CD14-positive monocyte (primary cell): ENCODE data around the gene DOCK1. TPM values are rescaled to one million over a fixed set of nuclear protein-coding genes. Genes with fewer than 3 reads are reported as not detected.

Experiments used
- DNase-seq, 3 donors: peaks; one replicate each; pipeline ENCODE4 v3.0.0-alpha.2; 2011 to 2022
- H2AFZ ChIP-seq: 2 replicates; pipeline ENCODE4 v1.6.0; 2012; ENCODE audit warnings: mild to moderate bottlenecking, low read depth, low read length, inconsistent platforms; ENCODE audit not compliant: insufficient read depth, poor library complexity, severe bottlenecking
- H3K27ac ChIP-seq, 2 donors: 1 replicate in 1 of 2; 2 replicates in 1 of 2; pipeline ENCODE4 v1.5.1; 2012 to 2013; ENCODE audit warnings: low read length in 2 of 2, control low read depth in 1 of 2, inconsistent platforms in 1 of 2, low read depth in 1 of 2, mild to moderate bottlenecking in 1 of 2
- H3K27me3 ChIP-seq, 2 donors: one replicate each; pipeline versions ENCODE4 v1.6.0 to v1.6.1; 2011 to 2013; ENCODE audit warnings: low read length in 2 of 2; ENCODE audit not compliant: control insufficient read depth in 2 of 2, insufficient read depth in 2 of 2
- H3K36me3 ChIP-seq, 2 donors: replicated peaks in 1 of 2; 1 replicate in 1 of 2; 2 replicates in 1 of 2; pipeline versions ENCODE4 v1.5.1 to v1.6.1; 2012 to 2013; ENCODE audit warnings: low read length in 2 of 2, control low read depth in 1 of 2, inconsistent platforms in 1 of 2, mild to moderate bottlenecking in 1 of 2; ENCODE audit not compliant: insufficient read depth in 2 of 2, control insufficient read depth in 1 of 2
- H3K4me1 ChIP-seq, 2 donors: 1 replicate in 1 of 2; 2 replicates in 1 of 2; pipeline versions ENCODE4 v1.5.1 to v1.6.1; 2012 to 2013; ENCODE audit warnings: low read length in 2 of 2, control low read depth in 1 of 2, inconsistent platforms in 1 of 2, mild to moderate bottlenecking in 1 of 2, moderate library complexity in 1 of 2; ENCODE audit not compliant: insufficient read depth in 2 of 2, control insufficient read depth in 1 of 2
- H3K4me2 ChIP-seq: replicated peaks from 2 replicates; pipeline ENCODE3; 2012; ENCODE audit warnings: low read length, moderate library complexity, mild to moderate bottlenecking; ENCODE audit not compliant: poor library complexity, severe bottlenecking; ENCODE audit errors: extremely low read depth
- H3K4me3 ChIP-seq, 3 experiments: fragments of 200-600 bp in 1 of 3; sonication (generic) in 1 of 3; replicated peaks in 1 of 3; 1 replicate in 2 of 3; 2 replicates in 1 of 3; pipeline ENCODE4 v1.5.1; 2011 to 2013; ENCODE audit warnings: low read length in 3 of 3, mild to moderate bottlenecking in 3 of 3, control low read depth in 2 of 3, low read depth in 2 of 3, inconsistent platforms in 1 of 3, moderate library complexity in 1 of 3
- H3K79me2 ChIP-seq: 2 replicates; pipeline ENCODE4 v1.6.0; 2012; ENCODE audit warnings: mild to moderate bottlenecking, control low read depth, inconsistent platforms, low read length, moderate library complexity; ENCODE audit not compliant: insufficient read depth
- H3K9ac ChIP-seq: 2 replicates; pipeline ENCODE4 v1.6.0; 2017; ENCODE audit warnings: low read length, mild to moderate bottlenecking; ENCODE audit not compliant: insufficient read depth, poor library complexity, severe bottlenecking
- H3K9me3 ChIP-seq, 2 donors: replicated peaks in 1 of 2; 1 replicate in 1 of 2; 2 replicates in 1 of 2; pipeline versions ENCODE4 v1.5.1 to v1.6.1; 2012 to 2013; ENCODE audit warnings: low read length in 2 of 2, control low read depth in 1 of 2; ENCODE audit not compliant: control insufficient read depth in 1 of 2, insufficient read depth in 1 of 2
- H4K20me1 ChIP-seq: 2 replicates; pipeline ENCODE4 v1.6.0; 2012; ENCODE audit warnings: mild to moderate bottlenecking, low read length, control low read depth, moderate library complexity; ENCODE audit not compliant: insufficient read depth
- H3K27ac Mint-ChIP-seq, 7 donors: one replicate each; pipeline ENCODE4 v1.8.0; 2020; ENCODE audit warnings: mild to moderate bottlenecking in 7 of 7, mixed read lengths in 7 of 7, moderate library complexity in 6 of 7, inconsistent platforms in 2 of 7
- H3K27me3 Mint-ChIP-seq, 3 donors: one replicate each; pipeline ENCODE4 v1.8.0; 2021 to 2022; ENCODE audit warnings: low read depth in 3 of 3, mild to moderate bottlenecking in 3 of 3, mixed read lengths in 3 of 3, moderate library complexity in 3 of 3, inconsistent platforms in 1 of 3
- H3K36me3 Mint-ChIP-seq, 2 donors: one replicate each; pipeline ENCODE4 v1.8.0; 2020; ENCODE audit warnings: mixed read lengths in 2 of 2, inconsistent platforms in 1 of 2, mild to moderate bottlenecking in 1 of 2
- H3K4me1 Mint-ChIP-seq: one replicate; pipeline ENCODE4 v1.8.0; 2020; ENCODE audit warnings: mild to moderate bottlenecking, mixed read lengths
- H3K4me3 Mint-ChIP-seq, 2 donors: one replicate each; pipeline ENCODE4 v1.8.0; 2020; ENCODE audit warnings: mild to moderate bottlenecking in 2 of 2, mixed read lengths in 2 of 2, moderate library complexity in 1 of 2
- H3K9me3 Mint-ChIP-seq, 7 donors: one replicate each; pipeline ENCODE4 v1.8.0; 2020 to 2022; ENCODE audit warnings: mixed read lengths in 7 of 7, mild to moderate bottlenecking in 6 of 7, moderate library complexity in 6 of 7, inconsistent platforms in 2 of 7
- CTCF ChIP-seq: fragments of 200-600 bp; IDR thresholded peaks from one replicate; pipeline ENCODE4 v1.8.0; 2022; ENCODE audit warnings: antibody characterized with exemption, mild to moderate bottlenecking
- WGBS: methylation state at CpG from one replicate; pipeline ENCODE4 v1.1.5; 2013; ENCODE audit warnings: missing lambda C conversion rate; ENCODE audit not compliant: insufficient coverage; 5-methylcytosine and 5-hydroxymethylcytosine counted together
- intact Hi-C, 2 donors: fragments of 100-400 bp; cut with micrococcal nuclease; formaldehyde crosslinking; loops; one replicate each; pipeline versions ENCODE4 v1.15.0 to v1.15.1; 2023
- polyA plus RNA-seq, 3 donors: library from polyadenylated mRNA; depleted of rRNA in 1 of 3; unstranded in 2 of 3; stranded (reverse) in 1 of 3; fragments of 300-500 nt in 2 of 3; fragments of >200 nt in 1 of 3; fragmentation: Illumina TruSeq in 2 of 3; gene quantifications; 1 replicate in 2 of 3; 2 replicates in 1 of 3; pipeline ENCODE4 v1.2.3, GENCODE V29; 2012 to 2021

DOCK1 gene
- polyA plus RNA-seq, 3 donors: 0.31 to 0.35 TPM; not detected in 1

- TF ChIP-seq CTCF: no peak
- Histone ChIP-seq H3K9me3 (no peaks in the 10 kb centered on the region), H3K4me1 (peaks cover 5 to 12% of the 10 kb centered on the region in 2 donors), H3K79me2 (no peaks in the 10 kb centered on the region), H3K27me3 (peaks cover 16 to 26% of the 10 kb centered on the region in 2 donors), H2AFZ (no peak overlapping the region), H3K4me2 (no peak overlapping the region), H4K20me1 (no peaks in the 10 kb centered on the region), H3K4me3 (no peak overlapping the region), H3K36me3 (no peaks in the 10 kb centered on the region), H3K27ac (no peak overlapping the region), H3K9ac (no peak overlapping the region)
- Mint-ChIP-seq H3K27ac (no peak overlapping the region), H3K4me3 (no peak overlapping the region), H3K4me1 (peaks cover 8% of the 10 kb centered on the region), H3K9me3 (peaks cover 0 to 9% (median 1%) of the 10 kb centered on the region in 7 donors), H3K27me3 (peaks cover 28 to 36% (median 30%) of the 10 kb centered on the region in 3 donors), H3K36me3 (peaks cover 0 to 2% of the 10 kb centered on the region in 2 donors)
- DNase-seq: no peak
- intact Hi-C loops: no loop called here
- WGBS: 92% methylated on average over 2 of the region's 5 CpGs
Observed at GRCh38 chr10:126908225-126908624, 3.0 kb downstream of the DOCK1 start.

GRCh38 chr10:126908729-126909128 lies 3.5 kb downstream of the DOCK1 start:
- no peaks in the 10 kb centered on the region for H3K9me3 ChIP-seq
- TF ChIP-seq CTCF: no peak
- no peak overlapping the region for H3K4me3 ChIP-seq
- intact Hi-C loops: no loop called here
- H3K27me3 Mint-ChIP-seq: peaks cover 23 to 31% (median 25%) of the 10 kb centered on the region in 3 donors
- H3K27ac ChIP-seq: no peak overlapping the region
- no peaks in the 10 kb centered on the region for H3K36me3 ChIP-seq
- H3K9me3 Mint-ChIP-seq: peaks cover 0 to 9% (median 1%) of the 10 kb centered on the region in 7 donors
- H2AFZ ChIP-seq: no peak overlapping the region
- H3K27ac Mint-ChIP-seq: no peak overlapping the region
- peaks cover 5 to 12% of the 10 kb centered on the region in 2 donors for H3K4me1 ChIP-seq
- H3K27me3 ChIP-seq: peaks cover 11 to 21% of the 10 kb centered on the region in 2 donors
- peaks cover 0 to 2% of the 10 kb centered on the region in 2 donors for H3K36me3 Mint-ChIP-seq
- no peak overlapping the region for H3K4me2 ChIP-seq
- no peak overlapping the region for H3K9ac ChIP-seq
- H3K4me1 Mint-ChIP-seq: peaks cover 5% of the 10 kb centered on the region
- no peak for DNase-seq
- no peaks in the 10 kb centered on the region for H4K20me1 ChIP-seq
- 86% methylated on average over 2 of the region's 7 CpGs for WGBS
- no peaks in the 10 kb centered on the region for H3K79me2 ChIP-seq
- H3K4me3 Mint-ChIP-seq: no peak overlapping the region
